GM21619 (cell line): ENCODE measurements around the gene ALDH16A1.

Experiments
- ATAC-seq: cut with Tn5 transposase; IDR thresholded peaks from one replicate; pipeline ENCODE4 v1.9.1; 2021; ENCODE audit not compliant: unreplicated experiment

Gene ALDH16A1

GRCh38 chr19:49507803-49508494, 54.9 kb downstream of the ALDH16A1 start:
- no peak for ATAC-seq

- no peak for ATAC-seq
Measured at GRCh38 chr19:49512970-49513745, 60.1 kb downstream of the ALDH16A1 start.

- ATAC-seq, result no peak
Measured at GRCh38 chr19:49513746-49514118, 60.7 kb downstream of the ALDH16A1 start.

- ATAC-seq, result no peak
Measured at GRCh38 chr19:49514151-49514550, 61.1 kb downstream of the ALDH16A1 start.

GRCh38 chr19:49515767-49516166, 62.7 kb downstream of the ALDH16A1 start:
- ATAC-seq, result no peak

GRCh38 chr19:49518033-49518432, 65.0 kb downstream of the ALDH16A1 start:
- ATAC-seq, result no peak
